ENCODE data around the gene ARSD. TPM values are rescaled to one million over a fixed set of nuclear protein-coding genes. Genes with fewer than 3 reads are reported as not detected.

Gene ARSD
- total RNA-seq, 1 experiment from 2014 or later: 8.0 TPM

DNA sequence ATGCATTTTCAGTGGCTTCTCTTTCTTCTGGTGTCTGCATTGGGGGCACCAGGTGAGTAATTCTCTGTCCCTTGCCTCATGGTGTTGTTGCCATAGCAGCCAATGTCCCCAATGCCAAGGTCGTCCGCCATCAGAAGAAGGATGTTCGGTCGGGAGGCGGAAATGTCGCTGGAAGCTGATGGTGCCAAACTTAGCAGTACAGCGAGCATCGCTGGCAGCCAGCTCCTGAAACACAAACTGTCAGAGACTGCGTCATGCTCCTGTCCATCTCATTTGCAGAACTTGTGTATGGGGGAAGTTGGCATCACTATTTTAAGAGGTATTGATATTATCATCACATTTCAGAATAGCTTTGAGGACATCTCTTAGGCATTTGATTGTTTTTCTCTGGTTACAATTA lies 29.1 kb upstream of the ARSD start:
- no peak overlapping the region for H3K4me2 ChIP-seq (ENCODE audit: low read length)
- no peaks in the 10 kb centered on the region for H3K9me3 ChIP-seq (ENCODE audit: control insufficient read depth in 1 of 2, insufficient read depth in 1 of 2, low read depth in 1 of 2, low read length in 2 of 2)
- H3K4me3 ChIP-seq (replicated peaks in 1 of 2; ENCODE audit: low read depth in 1 of 2, low read length in 2 of 2): no peak overlapping the region
- H3K27ac ChIP-seq (ENCODE audit: low read depth, low read length): no peak overlapping the region
- TF ChIP-seq FOSL1 (IDR thresholded peaks at IDR 0.05; ENCODE audit: low read depth) (no peak), POLR2A (IDR thresholded peaks at IDR 0.05; ENCODE audit: borderline replicate concordance, extremely low read depth, insufficient read depth, insufficient read length) (no peak), ELF1 (IDR thresholded peaks at IDR 0.05; ENCODE audit: borderline replicate concordance, low read depth) (no peak), TCF7L2 (IDR thresholded peaks at IDR 0.05; ENCODE audit: borderline replicate concordance, extremely low read depth, insufficient read depth, insufficient read length) (no peak), POLR2AphosphoS5 (IDR thresholded peaks at IDR 0.05; ENCODE audit: low read depth, low read length) (no peak), YY1 (IDR thresholded peaks at IDR 0.05; ENCODE audit: extremely low read depth, insufficient replicate concordance, low read depth, low read length) (no peak), EZH2 (IDR thresholded peaks at IDR 0.05) (no peak), SRF (IDR thresholded peaks at IDR 0.05; ENCODE audit: low read depth) (no peak), ZNF274 (IDR thresholded peaks at IDR 0.05; ENCODE audit: low read depth, low read length) (no peak)
- TF ChIP-seq, protein P1, sequence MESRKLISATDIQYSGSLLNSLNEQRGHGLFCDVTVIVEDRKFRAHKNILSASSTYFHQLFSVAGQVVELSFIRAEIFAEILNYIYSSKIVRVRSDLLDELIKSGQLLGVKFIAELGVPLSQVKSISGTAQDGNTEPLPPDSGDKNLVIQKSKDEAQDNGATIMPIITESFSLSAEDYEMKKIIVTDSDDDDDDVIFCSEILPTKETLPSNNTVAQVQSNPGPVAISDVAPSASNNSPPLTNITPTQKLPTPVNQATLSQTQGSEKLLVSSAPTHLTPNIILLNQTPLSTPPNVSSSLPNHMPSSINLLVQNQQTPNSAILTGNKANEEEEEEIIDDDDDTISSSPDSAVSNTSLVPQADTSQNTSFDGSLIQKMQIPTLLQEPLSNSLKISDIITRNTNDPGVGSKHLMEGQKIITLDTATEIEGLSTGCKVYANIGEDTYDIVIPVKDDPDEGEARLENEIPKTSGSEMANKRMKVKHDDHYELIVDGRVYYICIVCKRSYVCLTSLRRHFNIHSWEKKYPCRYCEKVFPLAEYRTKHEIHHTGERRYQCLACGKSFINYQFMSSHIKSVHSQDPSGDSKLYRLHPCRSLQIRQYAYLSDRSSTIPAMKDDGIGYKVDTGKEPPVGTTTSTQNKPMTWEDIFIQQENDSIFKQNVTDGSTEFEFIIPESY (IDR thresholded peaks at IDR 0.05; ENCODE audit: extremely low read depth, insufficient replicate concordance, low read length): no peak
- TF ChIP-seq, protein P2, sequence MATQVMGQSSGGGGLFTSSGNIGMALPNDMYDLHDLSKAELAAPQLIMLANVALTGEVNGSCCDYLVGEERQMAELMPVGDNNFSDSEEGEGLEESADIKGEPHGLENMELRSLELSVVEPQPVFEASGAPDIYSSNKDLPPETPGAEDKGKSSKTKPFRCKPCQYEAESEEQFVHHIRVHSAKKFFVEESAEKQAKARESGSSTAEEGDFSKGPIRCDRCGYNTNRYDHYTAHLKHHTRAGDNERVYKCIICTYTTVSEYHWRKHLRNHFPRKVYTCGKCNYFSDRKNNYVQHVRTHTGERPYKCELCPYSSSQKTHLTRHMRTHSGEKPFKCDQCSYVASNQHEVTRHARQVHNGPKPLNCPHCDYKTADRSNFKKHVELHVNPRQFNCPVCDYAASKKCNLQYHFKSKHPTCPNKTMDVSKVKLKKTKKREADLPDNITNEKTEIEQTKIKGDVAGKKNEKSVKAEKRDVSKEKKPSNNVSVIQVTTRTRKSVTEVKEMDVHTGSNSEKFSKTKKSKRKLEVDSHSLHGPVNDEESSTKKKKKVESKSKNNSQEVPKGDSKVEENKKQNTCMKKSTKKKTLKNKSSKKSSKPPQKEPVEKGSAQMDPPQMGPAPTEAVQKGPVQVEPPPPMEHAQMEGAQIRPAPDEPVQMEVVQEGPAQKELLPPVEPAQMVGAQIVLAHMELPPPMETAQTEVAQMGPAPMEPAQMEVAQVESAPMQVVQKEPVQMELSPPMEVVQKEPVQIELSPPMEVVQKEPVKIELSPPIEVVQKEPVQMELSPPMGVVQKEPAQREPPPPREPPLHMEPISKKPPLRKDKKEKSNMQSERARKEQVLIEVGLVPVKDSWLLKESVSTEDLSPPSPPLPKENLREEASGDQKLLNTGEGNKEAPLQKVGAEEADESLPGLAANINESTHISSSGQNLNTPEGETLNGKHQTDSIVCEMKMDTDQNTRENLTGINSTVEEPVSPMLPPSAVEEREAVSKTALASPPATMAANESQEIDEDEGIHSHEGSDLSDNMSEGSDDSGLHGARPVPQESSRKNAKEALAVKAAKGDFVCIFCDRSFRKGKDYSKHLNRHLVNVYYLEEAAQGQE (IDR thresholded peaks at IDR 0.05; ENCODE audit: low read depth): no peak
- TF ChIP-seq, protein P3, sequence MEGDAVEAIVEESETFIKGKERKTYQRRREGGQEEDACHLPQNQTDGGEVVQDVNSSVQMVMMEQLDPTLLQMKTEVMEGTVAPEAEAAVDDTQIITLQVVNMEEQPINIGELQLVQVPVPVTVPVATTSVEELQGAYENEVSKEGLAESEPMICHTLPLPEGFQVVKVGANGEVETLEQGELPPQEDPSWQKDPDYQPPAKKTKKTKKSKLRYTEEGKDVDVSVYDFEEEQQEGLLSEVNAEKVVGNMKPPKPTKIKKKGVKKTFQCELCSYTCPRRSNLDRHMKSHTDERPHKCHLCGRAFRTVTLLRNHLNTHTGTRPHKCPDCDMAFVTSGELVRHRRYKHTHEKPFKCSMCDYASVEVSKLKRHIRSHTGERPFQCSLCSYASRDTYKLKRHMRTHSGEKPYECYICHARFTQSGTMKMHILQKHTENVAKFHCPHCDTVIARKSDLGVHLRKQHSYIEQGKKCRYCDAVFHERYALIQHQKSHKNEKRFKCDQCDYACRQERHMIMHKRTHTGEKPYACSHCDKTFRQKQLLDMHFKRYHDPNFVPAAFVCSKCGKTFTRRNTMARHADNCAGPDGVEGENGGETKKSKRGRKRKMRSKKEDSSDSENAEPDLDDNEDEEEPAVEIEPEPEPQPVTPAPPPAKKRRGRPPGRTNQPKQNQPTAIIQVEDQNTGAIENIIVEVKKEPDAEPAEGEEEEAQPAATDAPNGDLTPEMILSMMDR (IDR thresholded peaks at IDR 0.05 in 2 of 3, conservative IDR thresholded peaks at IDR 0.05 in 1 of 3; ENCODE audit: borderline replicate concordance in 1 of 3, insufficient read depth in 1 of 3, low read depth in 2 of 3, low read length in 2 of 3): no peak
- TF ChIP-seq, protein P4, sequence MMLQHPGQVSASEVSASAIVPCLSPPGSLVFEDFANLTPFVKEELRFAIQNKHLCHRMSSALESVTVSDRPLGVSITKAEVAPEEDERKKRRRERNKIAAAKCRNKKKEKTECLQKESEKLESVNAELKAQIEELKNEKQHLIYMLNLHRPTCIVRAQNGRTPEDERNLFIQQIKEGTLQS (IDR thresholded peaks at IDR 0.05): no peak
- no peaks in the 10 kb centered on the region for H4K20me1 ChIP-seq (ENCODE audit: insufficient read depth)
- no peak for DNase-seq (ENCODE audit: low read depth, low spot score)
- ChIA-PET POLR2A (no interaction called here), CTCF (no interaction called here), RAD21 (ENCODE audit: low non-redundant PET in 1 of 2, low total read pairs in 2 of 2, uncharacterized antibody in 2 of 2, unreplicated experiment in 2 of 2) (no interaction called here)
- H3K79me2 ChIP-seq (ENCODE audit: insufficient read depth, low read length): no peaks in the 10 kb centered on the region
- H3K4me1 ChIP-seq (ENCODE audit: control insufficient read depth in 1 of 2, insufficient read depth in 2 of 2, low read length in 2 of 2): no peaks in the 10 kb centered on the region
- no peak for ATAC-seq
- no peaks in the 10 kb centered on the region for H3K36me3 ChIP-seq (ENCODE audit: control insufficient read depth in 1 of 2, insufficient read depth in 2 of 2, low read length in 2 of 2)
- no peak overlapping the region for H2AFZ ChIP-seq (ENCODE audit: low read depth, low read length, poor library complexity, severe bottlenecking)
- H3K9ac ChIP-seq (ENCODE audit: low read length): no peak overlapping the region
- H3K27me3 ChIP-seq (ENCODE audit: insufficient read depth, low read length): no peaks in the 10 kb centered on the region
- intact Hi-C loops (cut with micrococcal nuclease): no loop called here
- no TSS peak for BruUV-seq (replicated peaks)
- no peaks in the 10 kb centered on the region for H3K9me2 ChIP-seq (ENCODE audit: insufficient read depth)

Measured in HCT116 (cell line).